NCI-H2029 (cell line): ENCODE results near the gene PAX6.

Experiments
- DNase-seq: peaks from one replicate; lab custom pipeline; 2025; lab: John Stamatoyannopoulos, UW

The PAX6 gene

GRCh38 chr11:31807799-31808667 is 3.1 kb downstream of the PAX6 start:
- DNase-seq, result no peak

- DNase-seq, result no peak
These were observed 4.0 kb downstream of the PAX6 start for GRCh38 chr11:31806928-31807798.

GRCh38 chr11:31806186-31806927 is 4.8 kb downstream of the PAX6 start:
- DNase-seq, result no peak

- DNase-seq, result no peak
These were observed 5.4 kb downstream of the PAX6 start for GRCh38 chr11:31805629-31806185.

- DNase-seq, result no peak
These were observed 6.0 kb downstream of the PAX6 start for GRCh38 chr11:31805037-31805628.

- DNase-seq, result no peak
These were observed 6.6 kb downstream of the PAX6 start for GRCh38 chr11:31804312-31805036.

- no peak for DNase-seq
These were observed 7.3 kb downstream of the PAX6 start for GRCh38 chr11:31803813-31804311.

- DNase-seq, result no peak
These were observed 7.9 kb downstream of the PAX6 start for GRCh38 chr11:31802990-31803812.

GRCh38 chr11:31802609-31802989 is 8.5 kb downstream of the PAX6 start:
- no peak for DNase-seq

GRCh38 chr11:31802000-31802551 is 9.0 kb downstream of the PAX6 start:
- DNase-seq, result no peak

GRCh38 chr11:31801298-31801702 is 9.8 kb downstream of the PAX6 start:
- no peak for DNase-seq

GRCh38 chr11:31800398-31801265 is 10.5 kb downstream of the PAX6 start:
- no peak for DNase-seq

GRCh38 chr11:31799435-31800397 is 11.4 kb downstream of the PAX6 start:
- DNase-seq, result no peak

GRCh38 chr11:31798554-31799434 is 12.3 kb downstream of the PAX6 start:
- no peak for DNase-seq

- DNase-seq, result no peak
These were observed 13.0 kb downstream of the PAX6 start for GRCh38 chr11:31798057-31798553.
